BLaER1 treated with 17β-estradiol and CSF1 and Interleukin-3, amounts not matched to agents 10 nM and 100 nM (cell line): ENCODE measurements around the gene MCC.

Source experiments
- H3K27ac ChIP-seq, 11 experiments: shearing (Covaris generic); formaldehyde crosslinking; 2 replicates each; pipeline ENCODE4 v1.8.1; 2022
- H3K27me3 ChIP-seq, 11 experiments: shearing (Covaris generic); formaldehyde crosslinking; 2 replicates each; pipeline ENCODE4 v1.8.1; 2022
- H3K36me3 ChIP-seq, 11 experiments: shearing (Covaris generic); formaldehyde crosslinking; 2 replicates each; pipeline ENCODE4 v1.8.1; 2022
- H3K4me1 ChIP-seq, 10 experiments: shearing (Covaris generic); formaldehyde crosslinking; 2 replicates each; pipeline ENCODE4 v1.8.1; 2022
- H3K4me2 ChIP-seq, 11 experiments: shearing (Covaris generic); formaldehyde crosslinking; 2 replicates each; pipeline ENCODE4 v1.8.1; 2022
- H3K4me3 ChIP-seq, 10 experiments: shearing (Covaris generic); formaldehyde crosslinking; 2 replicates each; pipeline ENCODE4 v1.8.1; 2022
- H3K9ac ChIP-seq, 11 experiments: shearing (Covaris generic); formaldehyde crosslinking; 2 replicates each; pipeline ENCODE4 v1.8.1; 2022
- H3K9me3 ChIP-seq, 11 experiments: shearing (Covaris generic); formaldehyde crosslinking; replicated peaks in 1 of 11; 2 replicates each; pipeline ENCODE4 v1.8.1; 2022
- H4K20me1 ChIP-seq, 11 experiments: shearing (Covaris generic); formaldehyde crosslinking; 2 replicates each; pipeline ENCODE4 v1.8.1; 2022
- Cebpa-rat ChIP-seq, 11 experiments: shearing (Covaris generic); IDR thresholded peaks; 2 replicates each; pipeline ENCODE4 v1.8.1; 2022

The MCC gene

DNA sequence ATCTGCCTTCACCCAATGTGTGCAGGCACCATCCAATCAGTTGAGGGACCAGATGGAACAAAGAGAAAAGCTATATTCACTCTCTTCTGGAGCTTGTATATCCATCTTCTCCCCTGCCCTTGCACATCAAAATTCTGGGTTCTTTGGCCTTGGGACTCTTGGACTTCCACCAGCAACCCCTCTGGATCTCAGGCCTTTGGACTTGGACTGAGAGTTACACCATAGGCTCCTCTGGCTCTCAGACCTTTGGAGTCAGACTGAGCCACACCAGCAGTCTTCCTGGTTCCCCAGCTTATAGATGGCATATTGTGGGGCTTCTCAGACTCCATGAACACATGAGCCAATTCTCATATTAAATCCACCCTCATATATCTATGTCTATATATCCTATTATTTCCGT, 126.6 kb downstream of the MCC start:
- no peak overlapping the region for H3K4me2 ChIP-seq
- H3K9me3 ChIP-seq, result peaks cover 28 to 35% (median 32%) of the 10 kb centered on the region in 11 experiments
- peaks cover 0 to 5% (median 0%) of the 10 kb centered on the region in 11 experiments; a peak in 1 of 22 replicates for H3K36me3 ChIP-seq
- no peak for TF ChIP-seq Cebpa-rat (IDR thresholded peaks at IDR 0.05)
- H4K20me1 ChIP-seq, result no peaks in the 10 kb centered on the region
- H3K4me1 ChIP-seq, result peaks cover 0 to 26% (median 4%) of the 10 kb centered on the region in 10 experiments; a peak in 8 of 20 replicates
- no peak overlapping the region for H3K4me3 ChIP-seq
- no peaks in the 10 kb centered on the region for H3K27me3 ChIP-seq
- H3K27ac ChIP-seq, result no peak overlapping the region
- no peak overlapping the region for H3K9ac ChIP-seq

DNA sequence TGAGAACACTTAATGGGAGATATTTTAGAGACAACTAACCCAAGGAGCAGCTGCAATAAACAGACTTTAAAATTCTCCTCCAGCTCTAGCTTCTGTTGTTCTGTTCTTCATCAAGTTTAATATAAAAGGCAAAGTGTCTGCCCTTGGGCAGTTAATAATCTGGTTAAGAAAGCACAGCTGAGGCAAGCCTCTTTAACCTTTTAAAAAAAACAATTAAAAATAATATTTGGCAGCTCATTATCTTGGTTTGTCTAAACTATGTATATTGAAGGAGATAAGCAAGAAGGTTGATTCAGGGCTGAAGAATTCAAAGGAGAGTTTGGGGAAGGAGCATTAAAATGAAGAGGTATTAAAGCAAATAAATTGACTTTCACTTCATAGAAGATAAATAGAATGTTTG, 128.8 kb downstream of the MCC start:
- no peaks in the 10 kb centered on the region for H3K27me3 ChIP-seq
- H3K27ac ChIP-seq, result no peak overlapping the region
- H3K36me3 ChIP-seq, result peaks cover 0 to 2% (median 0%) of the 10 kb centered on the region in 11 experiments; a peak in 1 of 22 replicates
- no peaks in the 10 kb centered on the region for H4K20me1 ChIP-seq
- peaks cover 17 to 20% (median 18%) of the 10 kb centered on the region in 11 experiments for H3K9me3 ChIP-seq
- no peak for TF ChIP-seq Cebpa-rat (IDR thresholded peaks at IDR 0.05)
- H3K4me2 ChIP-seq, result peak overlapping the region in 1 of 11 experiments; percentile 83; a peak in 1 of 22 replicates
- no peak overlapping the region for H3K9ac ChIP-seq
- no peak overlapping the region for H3K4me3 ChIP-seq
- H3K4me1 ChIP-seq, result peaks cover 0 to 28% (median 4%) of the 10 kb centered on the region in 10 experiments; a peak in 8 of 20 replicates

DNA sequence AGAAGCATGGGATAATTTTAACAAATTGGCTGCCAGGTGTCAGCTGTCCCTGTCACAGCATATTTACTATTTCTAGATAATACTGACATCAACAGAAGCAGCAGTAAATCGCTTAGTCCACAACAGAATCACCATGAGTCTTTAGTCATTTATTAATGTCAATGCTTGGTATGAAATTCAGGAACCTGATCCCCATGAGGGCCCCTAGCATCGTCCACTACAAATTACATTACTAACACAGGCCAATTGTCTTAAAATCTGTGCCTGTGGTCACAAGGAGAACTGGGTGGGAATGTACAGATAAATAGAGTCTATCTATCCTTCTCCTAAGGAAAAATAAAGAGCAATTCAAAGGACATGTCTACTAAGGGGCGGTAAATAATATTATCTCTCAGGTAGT, 129.6 kb downstream of the MCC start:
- Histone ChIP-seq H3K4me1 (peaks cover 0 to 28% (median 4%) of the 10 kb centered on the region in 10 experiments; a peak in 8 of 20 replicates), H3K9ac (no peak overlapping the region), H4K20me1 (no peaks in the 10 kb centered on the region), H3K4me3 (no peak overlapping the region), H3K4me2 (peak overlapping the region in 4 of 11 experiments; percentile 42 to 83 (median 68); a peak in 7 of 22 replicates), H3K27me3 (no peaks in the 10 kb centered on the region), H3K36me3 (no peaks in the 10 kb centered on the region), H3K9me3 (peaks cover 10 to 12% (median 11%) of the 10 kb centered on the region in 11 experiments), H3K27ac (0 out of 22 replicates have a peak overlapping the region, but pooled peaks of 2 of the 11 experiments have one; percentile 5 to 13)
- TF ChIP-seq Cebpa-rat (IDR thresholded peaks at IDR 0.05), result no peak

DNA sequence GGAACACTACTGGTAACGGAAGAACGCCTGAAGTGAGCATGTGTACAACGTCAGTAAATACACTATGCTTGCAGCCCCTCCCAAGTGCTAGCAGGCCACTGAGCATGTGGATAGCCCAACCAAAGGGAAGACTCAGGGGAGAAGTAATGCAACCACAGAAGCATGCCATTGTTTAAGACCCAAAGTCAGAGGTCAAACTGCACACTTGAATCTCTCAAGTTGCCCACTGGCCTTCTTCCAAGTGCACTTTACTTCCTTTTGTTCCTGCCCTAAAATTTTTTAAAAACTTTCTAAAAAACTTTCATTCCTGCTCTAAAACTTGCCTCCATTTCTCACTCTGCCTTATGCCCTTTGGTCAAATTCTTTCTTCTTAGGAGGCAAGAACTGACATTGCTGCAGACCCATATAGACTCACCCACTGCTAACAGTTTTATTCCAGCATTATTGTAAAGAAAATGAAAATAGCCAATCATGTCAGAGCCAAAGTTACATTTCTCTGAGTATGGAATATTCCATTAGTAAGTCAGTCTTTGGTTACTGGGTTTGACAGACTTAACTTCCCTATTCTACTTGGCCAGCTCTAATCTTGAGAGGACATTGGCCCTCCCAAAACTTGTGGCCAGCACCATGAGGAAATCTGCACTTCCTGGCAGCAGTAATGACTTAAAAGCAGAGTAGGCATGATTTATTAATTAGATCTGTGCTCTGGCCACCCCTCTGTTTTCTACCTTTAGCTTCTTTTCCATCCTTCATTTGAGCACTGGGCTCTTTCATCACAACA, 130.4 kb downstream of the MCC start:
- Histone ChIP-seq H3K4me1 (peaks cover 0 to 28% (median 4%) of the 10 kb centered on the region in 10 experiments; a peak in 8 of 20 replicates), H3K4me2 (peak overlapping the region in 5 of 11 experiments; percentile 23 to 83 (median 57); a peak in 9 of 22 replicates)

DNA sequence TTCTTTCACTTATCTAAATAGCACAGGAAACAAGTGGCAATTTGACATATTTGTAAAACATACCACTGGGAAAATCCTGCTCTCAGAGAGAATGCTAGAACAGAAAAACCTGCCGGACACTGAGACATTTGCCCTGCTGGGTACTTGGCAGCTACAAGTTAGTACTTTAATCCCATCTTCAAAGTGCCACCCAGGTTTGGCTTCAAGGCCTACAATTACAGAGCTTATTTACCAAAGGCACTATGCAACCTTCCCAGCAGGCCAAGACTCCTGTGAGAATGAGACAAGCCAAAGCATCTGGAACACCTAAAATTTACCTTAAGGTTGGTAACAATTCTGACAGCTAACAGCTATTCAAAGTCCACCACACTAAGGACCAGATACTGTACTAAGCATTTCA, 131.8 kb downstream of the MCC start:
- H3K4me2 ChIP-seq, result peak overlapping the region in 1 of 11 experiments; percentile 83; a peak in 1 of 22 replicates
- H3K27me3 ChIP-seq, result no peaks in the 10 kb centered on the region
- H4K20me1 ChIP-seq, result no peaks in the 10 kb centered on the region
- H3K27ac ChIP-seq, result no peak overlapping the region
- H3K4me3 ChIP-seq, result no peak overlapping the region
- H3K4me1 ChIP-seq, result peaks cover 0 to 28% (median 4%) of the 10 kb centered on the region in 10 experiments; a peak in 8 of 20 replicates
- H3K9ac ChIP-seq, result no peak overlapping the region
- H3K9me3 ChIP-seq, result no peaks in the 10 kb centered on the region
- no peak for TF ChIP-seq Cebpa-rat (IDR thresholded peaks at IDR 0.05)
- no peaks in the 10 kb centered on the region for H3K36me3 ChIP-seq

More for the DNA sequence above, 130.4 kb downstream of the MCC start:
- Histone ChIP-seq H3K4me3 (no peak overlapping the region), H3K36me3 (no peaks in the 10 kb centered on the region), H3K9ac (no peak overlapping the region), H3K27me3 (no peaks in the 10 kb centered on the region), H3K9me3 (peaks cover 2 to 4% (median 3%) of the 10 kb centered on the region in 11 experiments; a peak in 16 of 22 replicates), H3K27ac (peak overlapping the region in 2 of 11 experiments; percentile 5 to 13; a peak in 2 of 22 replicates), H4K20me1 (no peaks in the 10 kb centered on the region)
- TF ChIP-seq Cebpa-rat (IDR thresholded peaks at IDR 0.05), result no peak

DNA sequence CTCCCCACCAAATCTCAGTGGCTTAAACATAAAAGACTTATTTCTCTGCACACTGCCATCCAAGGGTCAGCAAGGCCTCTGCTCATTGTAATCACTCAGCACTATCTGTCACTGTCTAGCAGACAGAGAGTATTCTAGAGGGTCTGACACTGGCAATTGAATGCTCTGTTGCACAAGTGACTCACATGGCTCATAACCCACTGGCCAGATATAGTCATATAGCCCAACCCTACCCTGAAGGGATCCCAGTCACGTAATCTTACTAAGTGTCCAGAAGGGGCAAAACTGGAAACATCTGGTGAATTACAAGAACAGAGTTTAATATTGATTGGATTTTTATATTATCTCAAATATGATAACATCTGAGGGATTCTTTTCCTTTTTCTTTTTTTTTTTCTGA, 134.2 kb downstream of the MCC start:
- Histone ChIP-seq H3K4me1 (peaks cover 0 to 26% (median 4%) of the 10 kb centered on the region in 10 experiments; a peak in 8 of 20 replicates), H3K9me3 (no peaks in the 10 kb centered on the region), H3K9ac (no peak overlapping the region), H3K27me3 (no peaks in the 10 kb centered on the region), H3K36me3 (no peaks in the 10 kb centered on the region), H4K20me1 (no peaks in the 10 kb centered on the region), H3K27ac (no peak overlapping the region), H3K4me2 (no peak overlapping the region), H3K4me3 (no peak overlapping the region)
- no peak for TF ChIP-seq Cebpa-rat (IDR thresholded peaks at IDR 0.05)

DNA sequence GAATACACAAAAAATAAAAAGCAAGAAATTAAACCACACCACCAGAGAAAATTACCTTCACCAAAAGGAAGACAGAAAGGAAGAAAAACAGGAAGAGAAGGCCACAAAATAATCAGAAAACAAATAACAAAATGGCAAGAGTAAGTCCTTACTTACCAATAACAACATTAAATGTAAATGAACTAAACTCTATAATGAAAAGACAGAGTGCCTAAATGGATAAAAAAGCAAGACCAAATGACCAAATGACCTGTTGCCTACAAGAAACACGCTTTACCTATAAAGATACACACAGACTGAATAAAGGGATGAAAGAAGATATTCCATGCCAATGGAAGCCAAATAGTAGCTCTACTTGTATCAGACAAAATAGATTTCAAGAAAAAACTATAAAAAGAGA, 140.7 kb downstream of the MCC start:
- Histone ChIP-seq H3K9me3 (peaks cover 0 to 12% (median 0%) of the 10 kb centered on the region in 11 experiments; a peak in 3 of 22 replicates), H3K9ac (no peak overlapping the region), H3K36me3 (no peaks in the 10 kb centered on the region), H3K4me1 (peaks cover 0 to 8% (median 0%) of the 10 kb centered on the region in 10 experiments; a peak in 1 of 20 replicates), H4K20me1 (no peaks in the 10 kb centered on the region), H3K4me2 (no peak overlapping the region), H3K4me3 (no peak overlapping the region), H3K27ac (no peak overlapping the region), H3K27me3 (no peaks in the 10 kb centered on the region; a peak in 1 of 22 replicates)
- no peak for TF ChIP-seq Cebpa-rat (IDR thresholded peaks at IDR 0.05)

DNA sequence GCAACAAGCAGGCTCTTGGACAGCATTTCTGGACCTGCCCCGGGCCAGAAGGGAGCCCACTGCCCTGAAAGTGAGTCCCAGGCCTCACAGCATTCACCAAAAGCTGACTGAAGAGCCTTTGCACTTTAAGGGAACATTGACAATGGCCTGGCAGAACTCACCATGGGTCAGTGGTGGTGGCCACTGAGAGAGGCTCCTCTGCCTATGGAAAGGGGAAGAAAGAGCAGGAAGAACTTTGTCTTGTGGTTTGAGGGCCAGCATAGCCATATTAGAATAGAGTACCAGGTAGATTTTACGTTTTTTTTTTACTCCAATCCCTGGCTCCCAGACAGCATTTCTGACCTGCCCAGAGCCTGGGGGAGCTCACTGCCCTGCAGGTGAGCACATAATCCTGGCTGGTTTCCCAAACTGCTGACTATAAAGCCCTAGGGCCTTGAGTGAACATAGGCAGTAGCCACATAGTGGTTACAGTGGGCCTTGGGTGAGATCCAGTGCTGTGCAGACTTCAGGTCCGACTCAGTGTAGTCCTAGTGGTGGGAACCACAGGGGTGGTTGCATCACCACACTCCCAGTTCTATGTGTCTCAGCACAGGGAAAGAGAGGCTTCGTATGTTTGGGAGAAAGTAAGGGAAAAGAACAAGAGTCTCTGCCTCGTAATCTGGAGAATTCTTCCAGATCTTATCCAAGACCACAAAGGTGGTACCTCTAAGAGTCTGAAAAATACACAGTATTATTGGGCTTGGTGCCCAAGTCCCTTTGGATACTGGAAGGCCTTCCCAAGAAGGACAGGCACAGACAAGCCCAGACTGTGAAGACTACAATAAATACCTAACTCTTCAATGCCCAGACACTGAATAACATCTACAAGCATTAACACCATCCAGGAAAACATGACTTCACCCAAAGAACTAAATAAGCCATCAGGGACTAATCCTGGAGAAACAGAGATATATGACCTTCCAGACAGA, 143.0 kb downstream of the MCC start:
- Histone ChIP-seq H4K20me1 (no peaks in the 10 kb centered on the region), H3K27ac (no peak overlapping the region), H3K9ac (no peak overlapping the region), H3K27me3 (no peaks in the 10 kb centered on the region; a peak in 1 of 22 replicates), H3K4me1 (peaks cover 0 to 12% (median 5%) of the 10 kb centered on the region in 10 experiments; a peak in 10 of 20 replicates), H3K4me2 (peak overlapping the region in 1 of 11 experiments; percentile 28; a peak in 1 of 22 replicates), H3K4me3 (no peak overlapping the region), H3K36me3 (no peaks in the 10 kb centered on the region), H3K9me3 (peaks cover 0 to 12% (median 0%) of the 10 kb centered on the region in 11 experiments; a peak in 3 of 22 replicates)
- no peak for TF ChIP-seq Cebpa-rat (IDR thresholded peaks at IDR 0.05)
